Nephron (organoid): ENCODE data around the gene DPEP2NB.
A peak's percentile ranks its signal among the peaks of the same experiment; 100 is the strongest.

Experiments
- H3K27ac Mint-ChIP-seq, 3 experiments: 2 replicates each; pipeline ENCODE4 v1.8.0; 2020; ENCODE audit warnings: mixed read lengths in 3 of 3, mild to moderate bottlenecking in 2 of 3, moderate library complexity in 1 of 3
- H3K27me3 Mint-ChIP-seq: 2 replicates; pipeline ENCODE4 v1.8.0; 2021; ENCODE audit warnings: low read depth, mild to moderate bottlenecking, moderate library complexity, mixed read lengths
- H3K36me3 Mint-ChIP-seq: 2 replicates; pipeline ENCODE4 v1.8.0; 2020; ENCODE audit warnings: low read depth, mixed read lengths
- H3K4me1 Mint-ChIP-seq: 2 replicates; pipeline ENCODE4 v1.8.0; 2020; ENCODE audit warnings: mixed read lengths
- H3K4me3 Mint-ChIP-seq, 3 experiments: 2 replicates each; pipeline ENCODE4 v1.8.0; 2020; ENCODE audit warnings: mild to moderate bottlenecking in 3 of 3, mixed read lengths in 3 of 3, moderate library complexity in 2 of 3
- H3K9me3 Mint-ChIP-seq: 2 replicates; pipeline ENCODE4 v1.8.0; 2020; ENCODE audit warnings: mixed read lengths
- TF ChIP-seq, protein P1 (sequence below), 3 experiments: fragments of 200-600 bp; sonication (generic); IDR thresholded peaks; one replicate each; pipeline ENCODE4 v1.5.0; 2021; ENCODE audit warnings: antibody characterized with exemption in 3 of 3; ENCODE audit not compliant: unreplicated experiment in 3 of 3

The DPEP2NB gene

DNA sequence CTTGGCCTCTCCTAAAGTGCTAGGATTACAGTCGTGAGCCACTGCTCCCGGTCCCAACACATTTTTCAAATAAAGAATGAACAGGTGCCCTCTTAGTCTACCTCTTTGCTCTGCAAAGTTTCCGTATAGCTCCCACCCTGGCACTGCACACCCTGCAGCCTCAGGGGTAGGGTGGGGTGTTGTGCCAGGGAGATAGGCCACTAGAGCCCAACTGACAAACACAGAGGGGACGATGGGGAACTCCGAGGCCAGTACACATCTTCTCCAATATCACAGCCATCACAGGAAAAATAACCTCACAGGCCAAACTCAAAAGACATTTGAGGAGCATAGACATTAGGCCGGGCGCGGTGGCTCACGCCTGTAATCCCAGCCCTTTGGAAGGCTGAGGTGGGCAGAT is 44.6 kb downstream of the DPEP2NB start:
- Mint-ChIP-seq H3K9me3 (no peaks in the 10 kb centered on the region), H3K27ac (peak overlapping the region in 1 of 3 experiments; percentile 65), H3K36me3 (no peaks in the 10 kb centered on the region), H3K4me3 (peak overlapping the region; percentile 36 to 81 (median 76)), H3K27me3 (peaks cover 19% of the 10 kb centered on the region), H3K4me1 (peaks cover 20% of the 10 kb centered on the region)
- TF ChIP-seq, protein P1, sequence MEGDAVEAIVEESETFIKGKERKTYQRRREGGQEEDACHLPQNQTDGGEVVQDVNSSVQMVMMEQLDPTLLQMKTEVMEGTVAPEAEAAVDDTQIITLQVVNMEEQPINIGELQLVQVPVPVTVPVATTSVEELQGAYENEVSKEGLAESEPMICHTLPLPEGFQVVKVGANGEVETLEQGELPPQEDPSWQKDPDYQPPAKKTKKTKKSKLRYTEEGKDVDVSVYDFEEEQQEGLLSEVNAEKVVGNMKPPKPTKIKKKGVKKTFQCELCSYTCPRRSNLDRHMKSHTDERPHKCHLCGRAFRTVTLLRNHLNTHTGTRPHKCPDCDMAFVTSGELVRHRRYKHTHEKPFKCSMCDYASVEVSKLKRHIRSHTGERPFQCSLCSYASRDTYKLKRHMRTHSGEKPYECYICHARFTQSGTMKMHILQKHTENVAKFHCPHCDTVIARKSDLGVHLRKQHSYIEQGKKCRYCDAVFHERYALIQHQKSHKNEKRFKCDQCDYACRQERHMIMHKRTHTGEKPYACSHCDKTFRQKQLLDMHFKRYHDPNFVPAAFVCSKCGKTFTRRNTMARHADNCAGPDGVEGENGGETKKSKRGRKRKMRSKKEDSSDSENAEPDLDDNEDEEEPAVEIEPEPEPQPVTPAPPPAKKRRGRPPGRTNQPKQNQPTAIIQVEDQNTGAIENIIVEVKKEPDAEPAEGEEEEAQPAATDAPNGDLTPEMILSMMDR (IDR thresholded peaks at IDR 0.05; ENCODE audit: unreplicated experiment in 3 of 3), result no peak

DNA sequence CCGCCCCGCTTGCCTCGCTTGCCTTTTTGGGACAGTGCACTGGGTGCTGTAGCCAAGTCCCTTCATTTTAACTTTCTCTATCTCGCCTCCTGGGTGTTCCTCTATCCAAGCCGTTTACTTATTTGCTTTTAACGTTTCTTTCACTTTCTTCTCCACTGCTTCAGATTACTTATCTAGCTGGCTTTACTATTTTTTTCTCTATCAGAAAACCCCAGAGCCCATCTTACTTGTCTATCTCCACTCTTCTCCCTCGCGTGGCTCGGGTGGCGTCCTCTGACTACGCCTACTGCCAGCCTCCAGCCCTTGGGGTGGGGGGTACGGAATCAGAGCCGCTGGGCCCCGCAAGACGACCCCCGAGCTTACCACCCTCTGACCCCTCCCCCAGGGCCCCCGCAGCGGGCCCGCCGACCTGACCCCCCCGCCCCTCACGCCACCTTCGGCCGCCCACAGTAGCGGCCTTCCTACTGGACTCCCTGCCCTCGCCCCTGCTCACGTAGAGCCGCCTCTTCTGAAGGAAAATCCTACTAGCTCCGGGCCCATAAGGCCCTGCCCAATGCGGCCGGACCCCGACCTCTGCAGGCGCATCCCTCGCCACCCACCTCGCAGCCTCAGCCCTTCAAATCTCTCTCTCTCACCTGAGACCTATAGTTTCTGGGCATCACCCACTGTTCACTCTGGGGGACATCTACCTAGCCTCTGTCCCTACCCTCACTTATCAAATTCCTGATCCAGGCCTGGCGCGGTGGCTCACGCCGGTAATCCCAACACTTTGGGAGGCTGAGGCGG is 46.3 kb downstream of the DPEP2NB start:
- Mint-ChIP-seq H3K36me3 (peaks cover 3% of the 10 kb centered on the region), H3K27ac (peak overlapping the region; percentile 57 to 84 (median 75)), H3K4me1 (peaks cover 35% of the 10 kb centered on the region), H3K9me3 (no peaks in the 10 kb centered on the region), H3K27me3 (peaks cover 7% of the 10 kb centered on the region), H3K4me3 (peak overlapping the region; percentile 92 to 95 (median 92))
- TF ChIP-seq, protein P1 (IDR thresholded peaks at IDR 0.05; ENCODE audit: unreplicated experiment in 3 of 3), result no peak

GRCh38 chr16:67968400-67969253 is 47.1 kb downstream of the DPEP2NB start, which contains the start of gene SLC12A4:
SLC12A4 (minus strand) TSS chr16:67968637; CDS start chr16:67968553, 84 bp downstream.
- H3K9me3 Mint-ChIP-seq, result no peaks in the 10 kb centered on the region
- H3K4me1 Mint-ChIP-seq, result peaks cover 39% of the 10 kb centered on the region
- peaks cover 6% of the 10 kb centered on the region for H3K27me3 Mint-ChIP-seq
- peaks cover 3% of the 10 kb centered on the region for H3K36me3 Mint-ChIP-seq
- peak within 1 kb of the TSS; percentile 57 to 87 (median 86) for H3K27ac Mint-ChIP-seq
- H3K4me3 Mint-ChIP-seq, result peak within 1 kb of the TSS; percentile 92 to 95 (median 92)
- TF ChIP-seq, protein P1 (IDR thresholded peaks at IDR 0.05; ENCODE audit: unreplicated experiment in 3 of 3), result no peak

- H3K4me1 Mint-ChIP-seq, result peaks cover 41% of the 10 kb centered on the region
- TF ChIP-seq, protein P1 (IDR thresholded peaks at IDR 0.05; ENCODE audit: unreplicated experiment in 3 of 3), result no peak
- peaks cover 6% of the 10 kb centered on the region for H3K27me3 Mint-ChIP-seq
- peak overlapping the region; percentile 45 to 87 (median 86) for H3K27ac Mint-ChIP-seq
- H3K9me3 Mint-ChIP-seq, result no peaks in the 10 kb centered on the region
- H3K4me3 Mint-ChIP-seq, result peak overlapping the region; percentile 92 to 95 (median 92)
- H3K36me3 Mint-ChIP-seq, result peaks cover 5% of the 10 kb centered on the region
Measured at GRCh38 chr16:67967958-67968399, 47.7 kb downstream of the DPEP2NB start.

- Mint-ChIP-seq H3K9me3 (no peaks in the 10 kb centered on the region), H3K4me1 (peaks cover 45% of the 10 kb centered on the region), H3K4me3 (peak overlapping the region; percentile 92 to 95 (median 92)), H3K27me3 (peaks cover 6% of the 10 kb centered on the region), H3K27ac (peak overlapping the region; percentile 45 to 87 (median 86)), H3K36me3 (peaks cover 8% of the 10 kb centered on the region)
- TF ChIP-seq, protein P1 (IDR thresholded peaks at IDR 0.05; ENCODE audit: unreplicated experiment in 3 of 3), result no peak
Measured at GRCh38 chr16:67967183-67967957, 48.3 kb downstream of the DPEP2NB start.
